ENCODE results near the gene FOXP2.
"Not testable (repeated sequence)": the region's sequence is repeated elsewhere in the genome, so short reads cannot be mapped to it uniquely, and the experiment has no call there.

Gene FOXP2

DNA sequence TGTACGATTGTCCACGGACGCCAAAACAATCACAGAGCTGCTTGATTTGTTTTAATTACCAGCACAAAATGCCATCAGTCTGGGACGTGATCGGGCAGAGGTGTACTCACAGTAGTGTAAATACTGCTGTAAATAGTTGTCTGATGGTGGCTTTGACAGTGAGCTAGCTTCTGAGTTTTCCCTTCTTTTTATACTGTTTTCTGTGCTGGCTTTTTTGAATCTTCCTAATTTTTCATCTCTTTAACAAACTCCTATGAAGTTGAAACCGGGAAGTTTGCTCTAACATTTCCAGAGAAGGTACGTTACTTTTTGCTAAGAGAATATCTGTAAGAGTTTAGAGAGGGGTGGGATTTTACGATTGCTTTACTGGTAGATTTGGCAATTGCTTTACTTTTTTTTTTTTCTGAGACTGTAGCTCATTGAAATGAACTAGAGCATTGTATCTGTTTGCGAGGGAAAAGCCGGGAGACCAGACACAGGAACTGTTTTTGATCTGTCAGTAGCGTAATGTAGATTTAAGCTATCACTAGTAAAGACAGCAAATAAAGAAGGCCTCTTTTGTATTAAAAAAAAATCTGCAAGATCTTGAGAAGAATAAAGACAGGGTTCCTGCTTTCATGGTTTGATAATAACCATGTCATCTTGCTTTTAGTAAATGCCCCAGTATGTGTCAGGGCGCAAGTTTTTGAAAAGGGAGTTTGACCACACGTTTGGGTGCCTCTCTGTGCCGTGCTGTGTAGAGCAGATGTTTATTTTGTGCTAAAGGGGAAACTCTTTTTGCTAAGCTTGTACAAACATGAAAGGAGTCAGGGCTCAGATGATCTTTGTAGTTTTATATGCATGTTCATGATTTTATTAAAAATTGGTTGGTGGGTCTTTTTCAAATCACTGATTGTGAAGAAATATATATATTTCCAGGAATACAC lies 712 bp downstream of the FOXP2 start:
- DNase-seq (no peak), ATAC-seq (no peak)

GRCh38 chr7:114416129-114416990 lies 1.7 kb downstream of the FOXP2 start:
- no peaks in the 10 kb centered on the region for H3K4me1 Mint-ChIP-seq
- H3K27me3 Mint-ChIP-seq: no peaks in the 10 kb centered on the region
- H3K9me3 Mint-ChIP-seq: no peaks in the 10 kb centered on the region
- H3K4me3 Mint-ChIP-seq: no peak overlapping the region
- ATAC-seq (no peak), DNase-seq (no peak)
- no peak overlapping the region for H3K27ac Mint-ChIP-seq

More for the DNA sequence above, 712 bp downstream of the FOXP2 start:
- no peaks in the 10 kb centered on the region for H3K27me3 Mint-ChIP-seq
- H3K27ac Mint-ChIP-seq: no peak overlapping the region
- no peaks in the 10 kb centered on the region for H3K4me1 Mint-ChIP-seq
- H3K9me3 Mint-ChIP-seq: no peaks in the 10 kb centered on the region
- H3K4me3 Mint-ChIP-seq: no peak overlapping the region

GRCh38 chr7:114417290-114417689 lies 2.7 kb downstream of the FOXP2 start:
- Mint-ChIP-seq H3K4me1 (no peaks in the 10 kb centered on the region), H3K4me3 (no peak overlapping the region), H3K9me3 (no peaks in the 10 kb centered on the region), H3K27ac (no peak overlapping the region), H3K27me3 (no peaks in the 10 kb centered on the region)
- DNase-seq (no peak), ATAC-seq (no peak)

- Mint-ChIP-seq H3K4me3 (no peak overlapping the region), H3K27me3 (no peaks in the 10 kb centered on the region), H3K27ac (no peak overlapping the region), H3K9me3 (no peaks in the 10 kb centered on the region), H3K4me1 (no peaks in the 10 kb centered on the region)
- no peak for ATAC-seq
- DNase-seq: no peak
Observed at GRCh38 chr7:114418117-114418516, 3.5 kb downstream of the FOXP2 start.

DNA sequence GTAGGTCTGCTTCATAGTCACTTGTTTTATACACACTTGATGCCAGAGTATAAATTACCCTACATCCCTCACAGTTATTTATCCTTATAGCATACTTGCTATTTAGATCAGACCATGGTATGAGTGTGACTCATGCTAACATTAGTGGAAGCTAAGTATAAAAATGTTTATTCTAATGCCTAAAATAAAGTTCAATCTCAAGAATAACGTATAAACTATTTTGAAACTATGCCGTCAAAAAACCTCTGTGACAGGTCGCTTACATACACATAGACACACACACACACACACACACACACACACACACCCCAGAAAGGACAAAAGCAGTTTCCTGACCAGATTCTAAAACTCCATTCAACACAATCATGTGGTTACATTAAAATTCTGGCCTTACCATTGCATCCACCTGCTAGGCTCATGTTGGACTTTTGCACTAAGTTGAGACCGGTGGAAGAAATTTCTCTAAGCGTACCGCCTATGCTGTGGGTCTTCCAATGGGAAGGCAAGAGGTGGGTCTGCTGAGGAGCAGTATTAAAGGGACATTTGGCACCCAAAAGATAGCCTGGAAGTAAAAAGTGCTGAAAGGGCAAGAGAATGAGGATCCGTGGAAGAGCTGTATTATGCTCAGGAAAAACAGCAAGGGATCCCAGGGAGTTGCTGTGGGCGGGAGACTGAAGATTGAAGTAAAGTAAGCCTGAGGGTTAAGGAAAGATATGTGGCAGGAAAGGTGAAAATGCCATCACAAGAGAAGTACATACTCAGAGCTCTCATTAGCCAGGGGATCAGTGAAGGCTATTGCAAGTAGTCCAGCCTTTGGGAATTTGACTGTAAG lies 5.0 kb downstream of the FOXP2 start:
- H3K4me3 Mint-ChIP-seq: no peak overlapping the region
- no peaks in the 10 kb centered on the region for H3K27me3 Mint-ChIP-seq
- ATAC-seq (no peak), DNase-seq (no peak)
- H3K27ac Mint-ChIP-seq: no peak overlapping the region
- H3K9me3 Mint-ChIP-seq: no peaks in the 10 kb centered on the region
- H3K4me1 Mint-ChIP-seq: no peaks in the 10 kb centered on the region

GRCh38 chr7:114422507-114423501 lies 8.2 kb downstream of the FOXP2 start:
- H3K27me3 Mint-ChIP-seq: no peaks in the 10 kb centered on the region
- no peak for ATAC-seq
- H3K9me3 Mint-ChIP-seq: no peaks in the 10 kb centered on the region
- H3K4me1 Mint-ChIP-seq: no peaks in the 10 kb centered on the region
- no peak overlapping the region for H3K27ac Mint-ChIP-seq
- DNase-seq: no peak
- H3K4me3 Mint-ChIP-seq: no peak overlapping the region

GRCh38 chr7:114426382-114426781 lies 11.8 kb downstream of the FOXP2 start:
- Mint-ChIP-seq H3K27ac (peak overlapping the region in 1 of 2 donors; percentile 30), H3K4me3 (no peak overlapping the region), H3K4me1 (no peaks in the 10 kb centered on the region), H3K9me3 (no peaks in the 10 kb centered on the region), H3K27me3 (no peaks in the 10 kb centered on the region)
- no peak for ATAC-seq
- no peak for DNase-seq

DNA sequence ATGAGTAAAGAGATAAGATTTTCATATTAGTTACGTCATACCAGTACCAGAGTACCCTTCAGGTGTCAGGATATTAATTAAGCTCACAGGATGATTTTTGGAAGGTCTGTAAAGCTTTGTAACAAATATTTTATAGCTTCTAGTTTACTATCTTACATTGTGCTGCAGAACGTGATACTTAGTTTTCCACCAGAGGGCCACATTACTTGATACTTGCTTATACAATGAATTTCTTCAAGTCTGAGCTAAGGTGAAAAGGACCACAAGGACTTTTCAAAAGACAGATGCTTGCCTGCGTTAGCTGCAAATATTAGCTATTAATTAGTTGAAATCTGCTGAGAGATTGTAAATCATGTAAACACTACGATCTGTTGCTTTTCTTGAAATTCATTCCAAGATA lies 12.2 kb downstream of the FOXP2 start:
- Mint-ChIP-seq H3K27ac (no peak overlapping the region), H3K4me3 (no peak overlapping the region), H3K9me3 (no peaks in the 10 kb centered on the region), H3K27me3 (no peaks in the 10 kb centered on the region), H3K4me1 (no peaks in the 10 kb centered on the region)
- ATAC-seq (no peak), DNase-seq (no peak)

- H3K4me3 Mint-ChIP-seq: no peak overlapping the region
- H3K9me3 Mint-ChIP-seq: no peaks in the 10 kb centered on the region
- DNase-seq (no peak), ATAC-seq (no peak)
- no peaks in the 10 kb centered on the region for H3K27me3 Mint-ChIP-seq
- no peak overlapping the region for H3K27ac Mint-ChIP-seq
- H3K4me1 Mint-ChIP-seq: no peaks in the 10 kb centered on the region
Observed at GRCh38 chr7:114428211-114428610, 13.6 kb downstream of the FOXP2 start.

GRCh38 chr7:114431189-114431588 lies 16.6 kb downstream of the FOXP2 start:
- ATAC-seq (no peak), DNase-seq (no peak)
- H3K4me1 Mint-ChIP-seq: no peaks in the 10 kb centered on the region
- H3K9me3 Mint-ChIP-seq: no peaks in the 10 kb centered on the region
- no peak overlapping the region for H3K4me3 Mint-ChIP-seq
- no peak overlapping the region for H3K27ac Mint-ChIP-seq
- H3K27me3 Mint-ChIP-seq: no peaks in the 10 kb centered on the region

GRCh38 chr7:114432061-114432460 lies 17.4 kb downstream of the FOXP2 start:
- Mint-ChIP-seq H3K4me1 (no peaks in the 10 kb centered on the region), H3K4me3 (no peak overlapping the region), H3K27me3 (no peaks in the 10 kb centered on the region), H3K27ac (no peak overlapping the region), H3K9me3 (no peaks in the 10 kb centered on the region)
- DNase-seq: no peak
- ATAC-seq: no peak

DNA sequence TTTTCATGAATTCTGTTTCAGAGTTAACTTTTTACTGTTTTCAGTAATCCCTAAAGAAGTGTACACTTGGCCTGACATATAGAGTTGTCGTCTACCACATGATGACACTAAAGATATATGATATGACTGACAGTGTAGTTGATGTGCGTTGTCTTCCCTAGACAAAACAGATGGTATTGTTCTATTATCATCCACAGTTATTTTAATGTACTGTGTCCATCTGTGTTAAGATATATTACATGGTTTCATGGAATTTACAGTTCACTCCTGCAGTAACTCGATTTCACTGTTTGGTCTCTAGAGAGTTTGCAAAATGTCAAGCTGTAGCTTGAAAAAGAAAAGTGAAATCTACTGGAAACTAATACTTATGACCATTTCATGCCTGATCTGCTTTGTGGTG lies 18.1 kb downstream of the FOXP2 start:
- ATAC-seq (no peak), DNase-seq (no peak)
- Mint-ChIP-seq H3K27me3 (no peaks in the 10 kb centered on the region), H3K4me1 (no peaks in the 10 kb centered on the region), H3K4me3 (no peak overlapping the region), H3K9me3 (no peaks in the 10 kb centered on the region), H3K27ac (no peak overlapping the region)

GRCh38 chr7:114439581-114439980 lies 25.0 kb downstream of the FOXP2 start:
- no peaks in the 10 kb centered on the region for H3K27me3 Mint-ChIP-seq
- DNase-seq: no peak
- H3K9me3 Mint-ChIP-seq: no peaks in the 10 kb centered on the region
- H3K4me1 Mint-ChIP-seq: no peaks in the 10 kb centered on the region
- ATAC-seq: no peak
- H3K4me3 Mint-ChIP-seq: no peak overlapping the region
- H3K27ac Mint-ChIP-seq: no peak overlapping the region

DNA sequence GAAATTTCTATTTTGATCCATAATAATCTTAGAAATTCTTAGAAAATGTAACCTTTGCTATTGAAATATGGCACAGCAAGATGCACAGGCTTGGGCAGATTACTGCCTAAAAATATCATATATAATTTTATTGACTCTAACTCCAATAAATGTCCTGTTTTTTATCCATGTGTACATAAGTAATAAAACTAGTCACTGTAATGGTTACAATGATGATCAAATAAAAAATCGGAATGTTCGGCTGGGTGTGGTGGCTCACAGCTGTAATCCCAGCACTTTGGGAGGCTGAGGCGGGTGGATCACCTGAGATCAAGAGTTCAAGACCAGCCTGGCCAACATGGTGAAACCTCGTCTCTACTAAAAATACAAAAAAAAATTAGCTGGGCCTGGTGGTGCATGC lies 26.3 kb downstream of the FOXP2 start:
- not testable (repeated sequence) for H3K4me1 Mint-ChIP-seq, H3K4me3 Mint-ChIP-seq, H3K27me3 Mint-ChIP-seq, H3K9me3 Mint-ChIP-seq, DNase-seq, H3K27ac Mint-ChIP-seq, ATAC-seq

Measured in stimulated activated naive CD8-positive, alpha-beta T cell treated with anti-CD3 and anti-CD28 coated beads, Interleukin-15, amount 100 ng/mL, for 72 hours (primary cell).